Hematopoietic multipotent progenitor cell treated with erythropoietin and hydrocortisone succinate and interleukin-3 and kit ligand, for 8 days (in vitro differentiated cells): Measurements from ENCODE around the gene FAM53B.
A peak's percentile ranks its signal among the peaks of the same experiment; 100 is the strongest.

ENCODE experiments used
- DNase-seq: peaks from one replicate; pipeline ENCODE4 v3.0.0-alpha.2; 2015

Gene FAM53B

DNA sequence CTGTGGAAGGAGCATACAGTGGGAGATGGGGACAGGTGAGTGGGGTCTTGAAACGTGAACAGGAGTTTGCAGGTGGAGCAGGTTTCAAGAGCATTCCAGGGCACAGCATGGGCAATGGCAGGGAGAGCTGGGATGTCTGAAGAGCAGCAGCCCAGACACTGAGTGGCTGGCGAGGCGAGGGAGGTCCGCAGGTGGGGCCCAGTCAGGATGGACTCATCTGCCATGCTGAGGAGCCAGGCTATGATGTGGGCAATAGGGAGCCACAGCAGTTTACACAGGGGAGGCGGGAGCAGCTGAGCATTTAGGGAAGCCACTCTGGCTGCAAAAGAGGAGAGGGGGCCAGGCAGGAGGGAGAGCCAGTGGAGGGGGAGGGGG lies 138.7 kb downstream of the FAM53B start:
- no peak for DNase-seq

DNA sequence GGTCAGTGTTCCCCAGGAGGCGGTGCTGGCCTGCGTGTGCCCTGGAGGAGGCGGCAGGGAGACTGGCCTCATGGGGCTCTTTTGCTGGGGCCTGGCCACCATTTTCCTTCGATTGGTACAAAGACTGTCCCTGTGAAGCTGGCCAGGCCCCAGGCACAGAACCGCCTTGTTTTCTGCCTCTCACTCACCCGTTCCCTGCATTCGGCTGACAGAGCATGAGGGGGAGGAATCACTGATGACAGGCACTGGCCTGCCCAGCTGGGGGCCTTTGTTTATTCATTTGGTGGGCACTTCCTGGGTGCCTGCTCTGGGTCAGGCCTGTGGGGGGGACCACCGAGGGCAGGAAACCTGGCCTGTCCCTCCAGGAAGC lies 139.2 kb downstream of the FAM53B start:
- DNase-seq: no peak

DNA sequence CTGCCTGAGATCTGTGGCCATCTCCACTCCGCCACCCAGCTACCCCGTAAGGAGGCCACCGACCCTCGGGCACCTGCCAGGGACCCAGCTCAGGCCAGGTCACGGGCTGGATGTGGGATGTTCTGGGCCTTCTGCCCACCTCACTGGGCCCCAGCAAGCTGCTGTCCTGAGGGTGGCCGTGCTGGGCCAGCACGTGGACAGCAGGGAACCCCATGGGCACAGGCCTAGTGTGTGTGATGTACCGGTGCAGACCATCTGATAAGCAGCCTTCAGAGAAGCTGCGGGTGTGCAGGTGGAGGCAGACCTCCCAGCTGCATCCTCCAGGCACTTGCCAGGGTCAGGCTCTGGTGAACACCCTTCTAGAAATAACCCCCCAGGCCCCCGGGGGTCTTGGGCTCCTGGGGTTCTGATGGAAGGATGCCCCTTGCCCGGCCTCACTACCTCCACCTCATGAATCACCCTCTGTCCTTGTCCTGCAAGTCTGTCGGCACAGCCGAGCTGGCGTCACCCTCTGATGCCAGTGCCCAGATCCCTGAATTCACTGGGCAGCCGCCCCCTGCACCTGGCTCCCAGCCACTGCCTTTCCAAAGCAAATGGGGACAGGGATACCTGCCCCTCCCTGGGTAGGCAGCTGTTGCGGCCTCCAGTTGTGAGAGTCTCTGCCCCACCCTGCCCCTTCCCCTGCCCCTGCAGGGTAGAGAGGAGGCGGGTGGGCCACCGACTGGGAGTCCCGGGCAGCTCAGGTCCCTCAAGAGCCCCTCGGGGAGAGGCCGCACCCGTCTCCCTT lies 139.8 kb downstream of the FAM53B start:
- no peak for DNase-seq

DNA sequence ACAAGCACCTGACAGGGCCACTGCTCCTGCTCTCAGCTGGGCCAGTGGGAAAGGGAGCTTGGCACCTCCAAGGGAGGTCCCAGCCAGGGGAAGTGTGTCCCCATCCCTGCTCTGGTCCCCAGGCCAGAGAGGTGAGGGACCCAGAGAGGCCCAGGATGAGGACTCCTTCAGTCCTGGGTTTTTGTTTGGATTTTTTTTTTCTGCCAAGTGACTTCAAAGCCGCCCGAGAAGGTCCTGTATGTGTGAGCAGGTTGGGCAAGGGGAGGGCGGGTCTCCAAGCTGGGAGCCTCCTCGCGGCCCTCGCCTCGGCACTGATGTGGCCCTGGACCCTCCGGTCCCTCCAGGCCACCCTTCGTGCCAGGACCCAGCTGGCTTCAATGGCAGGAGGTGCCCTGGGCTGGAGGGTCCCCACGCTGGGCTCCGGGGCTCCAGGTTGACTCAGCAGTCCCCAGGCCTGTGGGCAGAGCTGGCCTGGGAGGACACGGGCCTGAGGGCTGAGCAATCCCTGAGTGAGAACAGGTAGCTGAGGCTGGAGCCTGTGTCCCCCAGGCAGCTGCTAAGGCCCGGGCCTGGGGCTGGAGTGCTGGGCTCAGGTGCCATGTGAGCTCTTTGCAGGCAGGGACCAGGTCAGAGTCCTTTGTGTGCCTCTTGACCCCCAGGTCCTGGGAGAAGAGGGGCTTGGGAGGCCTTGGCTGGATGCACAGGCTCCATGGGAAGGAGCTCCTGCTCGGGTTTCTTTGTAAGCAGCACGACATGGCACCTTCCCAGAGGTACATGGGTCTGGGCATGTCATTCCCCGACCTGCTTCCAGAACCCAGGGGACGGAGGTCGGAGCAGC lies 140.6 kb downstream of the FAM53B start:
- no peak for DNase-seq

DNA sequence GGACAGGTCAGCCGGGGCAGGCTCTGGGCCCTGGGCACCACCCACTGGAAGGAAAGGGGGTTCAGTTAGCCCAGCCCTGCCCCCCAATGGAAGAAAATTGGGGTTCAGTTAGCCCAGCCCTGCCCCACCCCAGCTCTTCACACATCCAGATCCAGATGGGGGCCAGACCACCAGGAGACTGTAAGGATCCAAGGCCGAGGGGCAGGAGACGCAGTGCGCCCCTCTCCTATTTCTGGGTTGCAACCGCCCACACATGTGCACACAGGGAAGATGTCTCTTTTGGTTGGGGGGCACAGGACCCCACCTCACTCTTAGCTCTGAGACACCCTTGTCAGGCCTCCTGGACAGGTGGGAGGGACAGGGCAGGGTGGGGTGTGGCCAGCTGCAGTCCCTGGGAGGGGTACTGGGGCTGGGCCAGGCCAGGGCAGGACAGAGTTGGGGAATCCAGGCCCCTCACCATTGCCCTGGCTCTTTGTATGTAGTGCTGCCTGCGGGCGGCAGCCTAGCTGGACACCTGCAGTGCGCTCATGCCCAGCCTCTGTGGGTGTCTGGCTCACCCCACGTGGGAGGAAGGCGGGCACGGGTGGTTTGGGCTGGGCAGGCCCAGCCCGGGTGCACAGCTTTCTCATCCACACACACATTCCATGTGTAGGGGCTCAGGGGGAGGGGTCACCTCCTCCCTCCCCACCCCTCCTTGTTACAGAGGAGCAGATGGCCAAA lies 141.4 kb downstream of the FAM53B start:
- no peak for DNase-seq

DNA sequence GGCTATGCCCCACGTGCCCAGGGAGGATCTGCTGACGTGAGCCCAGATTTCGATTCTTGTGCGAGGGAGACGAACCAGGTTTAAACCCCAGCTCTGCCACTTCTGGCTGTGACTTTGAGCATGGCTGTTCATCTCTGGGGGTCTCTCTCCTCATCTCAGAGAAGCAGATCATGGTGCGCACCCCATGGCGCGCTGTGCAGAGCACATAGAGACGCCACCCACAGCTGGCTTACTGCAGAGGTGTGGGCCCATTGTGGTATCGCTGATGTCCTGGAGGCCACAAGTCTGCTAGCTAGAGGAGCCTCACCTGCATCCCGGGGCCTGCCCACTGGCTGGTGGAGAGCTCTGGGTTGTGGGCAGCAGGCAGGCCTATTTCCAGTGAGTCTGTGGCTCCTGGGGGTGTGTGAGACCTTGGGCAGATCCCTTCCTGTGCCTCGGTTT lies 142.0 kb downstream of the FAM53B start:
- DNase-seq: no peak

DNA sequence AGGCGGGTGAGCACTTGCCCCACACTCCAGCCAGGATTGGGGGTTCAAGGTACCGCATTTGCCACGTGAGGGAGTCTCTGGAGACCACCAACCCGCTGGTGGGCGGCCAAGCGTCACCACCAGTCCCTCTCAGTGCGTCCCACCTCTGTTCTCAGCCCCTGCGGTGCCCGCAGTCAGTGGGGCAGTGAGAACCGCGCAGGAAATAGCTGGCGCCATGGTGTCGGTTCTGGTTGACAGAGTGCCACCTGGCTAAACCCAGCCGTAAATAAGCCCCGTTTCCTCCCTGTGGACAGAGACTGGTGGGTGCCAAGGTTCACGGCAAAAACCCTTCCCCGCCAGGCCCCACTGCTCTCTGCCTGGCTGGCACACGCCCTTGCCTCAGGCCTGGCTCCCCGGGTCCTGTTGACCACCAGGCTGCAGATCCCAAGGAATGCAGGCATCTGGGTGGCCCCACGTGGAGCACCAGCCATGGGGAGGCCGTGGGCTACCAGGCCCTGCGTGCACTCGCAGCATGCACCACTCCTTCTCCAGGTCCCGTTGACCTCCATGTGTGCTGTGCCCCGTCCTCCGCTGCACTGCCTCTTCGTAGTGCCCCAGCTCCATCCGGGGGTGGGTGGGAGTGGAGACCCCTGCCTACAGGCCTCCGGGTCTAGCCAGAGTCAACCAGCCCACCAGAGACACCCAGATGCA lies 142.6 kb downstream of the FAM53B start:
- no peak for DNase-seq

DNA sequence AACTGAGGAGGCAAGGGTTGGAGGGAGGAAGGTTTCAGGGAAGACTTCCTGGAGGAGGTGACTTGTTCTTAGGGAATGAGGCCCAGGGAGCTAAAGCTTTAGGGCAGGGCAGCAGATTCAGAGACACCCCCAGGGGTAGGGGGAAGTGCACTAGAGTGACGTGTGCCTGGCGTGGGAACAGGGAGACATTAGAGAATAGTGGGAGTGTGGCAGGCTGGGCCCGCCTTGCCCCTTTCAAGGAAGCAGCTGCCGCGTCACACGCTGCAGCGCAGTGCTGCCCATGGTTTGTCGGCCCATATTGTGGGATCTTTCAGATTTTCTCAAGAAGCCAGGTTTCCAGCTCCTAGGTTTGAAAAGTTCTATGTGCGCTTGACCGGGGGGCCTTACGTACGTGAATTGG lies 143.2 kb downstream of the FAM53B start:
- no peak for DNase-seq

DNA sequence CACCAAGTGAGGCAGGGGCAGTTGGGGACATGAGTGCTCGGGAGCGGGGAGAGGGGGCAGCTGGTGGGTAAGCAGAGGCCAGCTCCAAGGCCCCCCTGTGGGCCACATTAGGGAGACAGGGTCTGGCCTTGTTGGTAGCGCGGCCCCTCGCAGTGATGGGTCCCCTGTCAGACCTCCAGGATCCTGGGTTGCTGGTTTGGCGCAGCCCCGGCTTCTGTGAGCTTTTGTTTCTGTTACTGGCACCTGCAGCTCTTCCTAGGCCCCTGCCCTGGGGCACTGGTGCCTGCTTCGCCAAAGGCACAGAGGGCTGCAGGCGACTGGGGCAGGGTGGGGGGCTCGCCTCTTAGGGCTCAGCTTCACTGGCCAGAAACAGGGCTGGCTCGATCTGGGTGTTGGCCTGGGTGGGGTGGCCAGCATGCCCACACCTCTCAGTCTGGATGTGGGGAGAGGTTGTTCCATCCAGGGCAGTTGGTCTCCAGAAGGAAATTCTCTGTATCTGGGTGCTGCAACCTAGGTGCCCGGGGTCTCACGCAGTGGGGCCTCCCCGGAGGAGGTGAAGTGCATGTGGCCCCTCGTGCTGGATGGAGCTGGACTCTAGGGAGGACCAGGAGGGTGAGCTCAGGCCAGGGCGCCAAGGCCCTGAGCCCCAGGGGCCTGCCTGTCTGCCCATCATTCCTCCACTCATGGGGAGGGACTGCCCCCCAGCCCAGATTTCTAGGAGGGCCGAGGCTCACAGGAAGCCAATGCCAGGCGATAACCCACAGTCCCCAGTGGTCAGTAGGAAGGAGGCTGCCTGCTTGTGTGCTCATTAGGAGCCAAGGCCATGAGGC lies 143.9 kb downstream of the FAM53B start:
- no peak for DNase-seq

DNA sequence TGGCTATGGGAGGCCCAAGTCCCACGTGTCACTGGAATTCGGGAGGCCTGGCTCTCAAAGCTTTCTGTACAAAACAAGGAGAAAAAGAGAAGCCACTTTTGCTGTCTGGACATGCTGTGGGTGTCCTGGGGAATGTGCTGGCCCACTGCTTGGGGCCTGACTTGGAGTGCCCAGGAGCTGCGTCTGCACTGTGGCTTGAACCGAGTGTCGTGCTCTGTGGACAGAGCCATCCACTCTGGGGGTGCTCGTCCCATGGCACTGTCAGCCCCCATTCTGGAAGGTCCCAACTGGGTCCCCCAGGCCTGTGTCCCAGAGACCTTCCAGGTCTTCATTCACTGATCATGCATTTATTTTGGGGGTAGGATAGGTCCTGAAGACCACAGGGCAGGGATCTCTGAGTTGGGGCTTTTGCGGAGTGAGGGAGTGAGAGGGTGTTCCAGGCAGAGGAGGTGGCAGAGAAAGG lies 144.6 kb downstream of the FAM53B start:
- no peak for DNase-seq

DNA sequence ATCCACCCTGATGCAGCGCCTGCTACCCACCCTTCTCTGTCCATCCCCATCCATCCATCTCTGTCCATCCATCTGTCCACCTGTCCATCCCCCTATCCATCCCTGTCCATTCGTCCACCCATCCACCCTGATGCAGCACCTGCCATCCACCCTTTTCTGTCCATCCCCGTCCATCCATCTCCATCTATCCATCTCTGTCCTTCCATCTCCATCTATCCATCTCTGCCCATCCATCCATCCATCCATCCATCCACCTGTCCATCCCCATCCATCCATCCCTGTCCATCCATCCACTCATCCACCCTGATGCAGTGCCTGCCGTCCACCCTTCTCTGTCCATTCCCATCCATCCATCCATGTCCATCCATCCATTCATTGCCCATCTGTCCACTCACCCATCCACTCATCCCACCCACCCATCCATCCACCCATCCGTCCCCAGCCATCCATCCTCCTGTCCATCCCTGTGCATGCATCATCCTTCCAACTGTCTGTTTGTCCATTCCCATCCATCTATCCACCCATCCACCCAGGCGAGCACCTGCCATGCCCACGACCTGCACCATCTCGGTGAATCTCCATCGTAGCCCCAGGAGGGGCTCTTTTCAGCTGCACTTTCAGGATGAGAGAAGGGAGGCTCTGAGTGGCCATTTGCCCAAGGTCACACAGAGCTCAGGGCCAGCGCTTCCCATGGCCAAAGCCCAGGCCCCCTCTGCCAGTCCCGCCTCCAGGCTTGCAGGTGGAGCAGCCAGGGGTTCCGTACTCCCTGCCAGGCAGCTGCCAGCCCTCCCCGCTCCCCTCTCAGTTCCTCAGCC lies 145.2 kb downstream of the FAM53B start:
- no peak for DNase-seq

DNA sequence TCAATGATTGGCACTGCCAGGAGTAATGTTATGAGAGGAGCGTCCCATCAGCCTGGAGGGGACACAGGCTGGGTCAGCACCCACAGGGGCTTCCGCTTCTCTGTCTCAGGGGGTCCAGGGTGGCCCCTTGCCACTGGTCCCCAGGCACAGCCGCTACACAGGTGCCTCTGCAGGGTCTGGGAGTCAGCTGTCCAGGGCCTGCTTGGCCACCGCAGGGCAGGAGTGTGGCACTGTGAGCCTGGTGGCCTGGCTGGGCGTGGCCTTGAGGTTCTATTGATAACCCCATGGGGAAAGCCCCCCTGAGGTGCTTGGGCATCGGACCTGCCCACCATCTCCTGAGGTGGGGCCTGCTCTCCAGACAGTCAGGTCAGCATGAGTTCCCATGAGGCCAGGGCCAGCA lies 146.0 kb downstream of the FAM53B start:
- DNase-seq: no peak

DNA sequence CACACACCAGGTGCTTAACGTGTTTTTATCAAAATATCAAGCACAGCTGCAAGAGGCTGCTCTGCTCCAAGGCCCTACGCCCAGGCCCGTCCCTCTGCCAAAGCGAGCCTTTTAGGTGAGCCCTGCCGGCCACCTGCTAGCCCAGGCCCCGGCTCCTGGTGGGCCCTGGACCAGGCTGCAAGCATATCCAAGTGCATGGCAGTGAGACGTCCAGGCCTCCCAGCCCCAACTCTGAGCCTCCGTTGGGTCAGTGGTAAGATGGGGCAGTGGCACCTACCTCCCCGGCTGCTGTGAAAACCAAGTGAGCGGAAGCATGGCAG lies 146.4 kb downstream of the FAM53B start:
- no peak for DNase-seq

DNA sequence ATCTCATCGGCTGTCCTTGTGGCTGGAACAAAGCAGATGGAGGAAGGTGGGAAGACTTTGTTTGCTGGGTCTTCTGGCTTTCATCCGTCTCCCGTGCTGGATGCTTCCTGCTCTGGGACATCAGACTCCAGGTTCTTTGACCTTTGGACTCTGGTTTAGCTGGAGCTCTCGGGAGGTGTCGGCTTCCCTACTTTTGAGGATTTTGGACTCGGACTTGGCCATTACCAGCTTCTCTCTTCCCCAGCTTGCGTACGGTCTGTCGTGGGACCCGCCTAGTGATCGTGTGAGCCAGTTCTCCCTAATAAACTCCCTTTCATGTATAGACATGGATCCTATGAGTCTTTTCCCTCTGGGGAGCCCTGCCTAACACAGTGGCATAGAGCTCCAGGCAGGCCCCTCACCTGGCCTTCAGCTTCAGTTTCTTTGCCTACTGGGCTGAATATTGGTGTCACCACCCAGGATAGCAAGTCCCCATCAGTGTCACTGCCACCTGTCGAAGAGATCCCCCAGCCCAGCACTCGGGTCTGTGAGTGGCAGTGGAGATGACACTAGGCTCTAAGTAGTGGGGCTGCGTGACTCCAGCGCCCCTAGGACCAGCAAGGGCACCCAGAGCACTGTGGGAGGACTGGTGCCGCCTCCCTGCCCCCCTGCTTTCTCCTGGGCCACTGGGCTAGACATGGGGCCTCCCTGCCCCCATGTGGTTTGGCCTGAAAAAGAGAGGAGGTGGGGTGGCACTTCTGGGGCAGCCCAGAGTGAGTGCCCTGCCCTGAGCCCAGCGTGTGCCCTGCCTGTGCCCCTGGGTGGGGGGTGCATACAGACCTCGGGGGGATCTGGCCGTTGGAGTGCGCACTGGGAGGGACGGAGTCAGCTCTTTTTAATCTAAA lies 147.0 kb downstream of the FAM53B start:
- no peak for DNase-seq

DNA sequence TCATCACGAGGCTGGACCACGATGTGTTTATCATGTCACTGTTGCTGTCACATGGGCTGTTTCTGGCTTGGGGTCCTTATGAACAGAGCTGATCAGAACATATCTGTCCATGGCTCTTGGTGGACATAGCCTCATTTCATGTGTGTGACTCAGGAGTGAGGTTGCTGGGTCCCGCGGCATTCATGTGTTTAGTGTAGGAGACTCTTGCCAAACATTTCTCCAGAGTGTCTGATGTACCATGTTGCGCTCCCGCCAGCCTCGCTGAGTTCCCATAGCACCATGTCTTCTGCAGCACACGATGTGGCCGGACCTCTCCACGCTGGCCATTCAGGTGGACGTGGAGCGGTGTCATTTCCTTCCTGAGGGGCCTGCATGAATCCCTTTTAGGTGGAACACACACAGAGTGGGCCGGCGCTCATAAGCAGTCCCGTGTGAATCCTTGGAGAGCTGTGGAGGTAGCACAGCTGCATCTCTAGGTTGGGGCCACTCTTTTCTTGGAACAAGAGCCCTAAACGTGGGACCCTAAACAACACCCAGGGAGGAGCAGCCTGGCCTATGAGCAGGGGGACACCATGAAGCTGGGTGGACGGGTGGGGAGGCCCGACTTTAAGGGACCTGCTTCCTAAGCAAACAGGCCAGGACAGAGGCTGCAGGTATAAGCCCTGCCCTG lies 147.9 kb downstream of the FAM53B start:
- no peak for DNase-seq

DNA sequence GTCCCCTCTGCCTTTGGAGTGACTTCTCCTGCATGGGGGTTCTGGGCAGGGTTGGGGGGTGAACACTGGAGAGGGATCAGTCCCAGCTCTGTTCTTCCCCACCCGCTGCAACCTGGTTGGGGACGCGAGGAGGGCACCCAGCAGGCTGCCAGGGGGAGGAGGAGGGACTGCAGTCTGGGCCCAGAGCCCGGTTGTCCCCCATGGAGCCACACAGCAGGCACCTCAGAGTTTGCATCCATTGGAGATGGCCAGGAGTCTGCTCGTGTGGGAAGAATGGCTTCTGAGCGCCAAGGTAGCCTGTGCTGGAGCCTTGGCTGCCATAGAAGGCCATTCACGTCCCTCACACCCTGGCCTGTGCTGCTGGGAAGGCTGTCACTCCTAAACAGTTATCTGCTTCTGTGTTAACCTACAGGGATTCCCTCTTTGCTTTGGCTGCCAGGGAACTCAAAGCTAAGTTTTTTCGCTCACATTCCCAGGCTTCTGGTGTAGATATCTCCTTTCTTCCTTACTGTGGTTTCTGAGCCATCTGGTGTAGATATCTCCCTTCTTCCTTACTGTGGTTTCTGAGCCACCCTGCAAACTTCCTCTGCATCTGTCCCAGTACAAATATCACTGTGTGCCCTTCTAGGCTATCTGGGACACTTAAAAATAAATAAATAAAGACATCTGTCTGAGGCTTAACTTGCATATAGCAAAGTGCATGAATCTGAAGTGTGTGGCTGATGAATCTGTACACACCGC lies 148.9 kb downstream of the FAM53B start:
- DNase-seq: peak; percentile 32

DNA sequence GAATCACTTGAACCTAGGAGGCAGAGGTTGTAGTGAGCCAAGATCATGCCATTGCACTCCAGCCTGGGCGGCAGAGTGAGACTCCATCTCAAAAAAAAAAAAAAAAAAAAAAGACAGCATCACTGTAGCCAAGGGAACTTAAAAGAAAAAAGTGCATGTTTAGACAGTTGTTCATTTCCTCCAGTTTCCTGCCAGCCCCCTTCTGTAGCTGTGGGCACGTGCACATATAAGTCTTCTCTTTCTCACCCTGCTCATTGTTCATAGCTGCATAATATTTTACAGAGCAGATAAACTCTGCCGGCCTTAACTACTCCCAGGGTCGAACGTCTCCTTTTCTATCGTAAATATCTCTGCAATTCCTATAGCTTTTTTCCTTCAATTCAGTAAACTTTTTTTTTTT lies 149.9 kb downstream of the FAM53B start:
- no peak for DNase-seq

DNA sequence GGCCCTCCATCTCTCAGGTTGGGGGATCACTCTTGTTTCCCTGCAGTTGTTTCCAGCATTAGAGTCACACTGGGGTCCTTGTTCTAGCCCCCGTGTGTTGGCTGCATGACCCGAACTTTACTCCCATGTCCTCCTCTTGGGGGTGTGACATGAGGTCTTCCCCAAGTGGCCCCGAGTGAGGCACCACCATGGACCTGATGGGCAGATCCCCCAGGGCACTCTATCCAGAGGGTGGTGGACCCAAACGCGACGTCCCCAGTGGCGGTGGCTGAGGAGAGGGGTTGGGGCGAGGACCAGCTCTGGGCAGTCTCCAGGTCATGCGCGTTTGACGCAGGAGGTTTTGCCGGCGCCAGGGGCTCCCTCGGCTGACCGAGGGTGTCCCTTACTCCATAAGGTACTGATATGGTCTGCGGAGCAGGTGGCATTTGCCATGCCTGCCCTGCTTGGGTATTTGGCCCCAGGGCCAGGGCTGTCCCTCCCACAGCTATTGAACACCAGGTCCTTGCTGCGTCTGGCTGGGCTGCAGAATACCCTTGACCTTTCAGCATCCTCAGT lies 150.7 kb downstream of the FAM53B start:
- no peak for DNase-seq
